ENCODE measurements around the gene RNF148. TPM values are rescaled to one million over a fixed set of nuclear protein-coding genes. Genes with fewer than 3 reads are reported as not detected.

Gene RNF148
- total and polyA plus RNA-seq, 4 donors, result 0.09 to 3.5 (median 0.09) TPM; not detected in 1

DNA sequence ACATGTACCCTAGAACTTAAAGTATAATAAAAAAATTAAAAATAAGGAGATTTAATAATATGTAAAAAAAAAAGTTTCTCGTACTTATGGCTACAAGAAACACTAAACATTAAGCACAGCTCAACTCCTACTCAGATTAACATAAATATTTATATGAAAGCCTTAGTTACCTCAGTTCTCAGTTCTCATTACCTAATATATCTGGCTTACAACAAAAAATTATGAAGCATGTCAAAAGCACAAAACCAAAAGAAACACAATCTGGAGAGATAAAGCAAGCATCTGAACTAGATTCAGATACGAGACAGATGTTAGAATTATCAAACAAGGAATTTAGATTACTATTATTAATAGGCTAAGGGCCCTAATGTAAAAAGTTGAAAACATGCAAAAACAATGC is 43.9 kb downstream of the RNF148 start:
- H3K9ac ChIP-seq (ENCODE audit: low read depth in 1 of 2, low read length in 2 of 2), result no peak overlapping the region
- no peak for DNase-seq (ENCODE audit: low spot score)
- no peaks in the 10 kb centered on the region for H3K27me3 ChIP-seq (ENCODE audit: control insufficient read depth in 4 of 4, insufficient read depth in 4 of 4, low read length in 3 of 4)
- H3K4me3 ChIP-seq (ENCODE audit: low read depth in 1 of 3, low read length in 3 of 3), result no peak overlapping the region
- no peak overlapping the region for H3K27ac ChIP-seq (ENCODE audit: low read depth in 1 of 2, low read length in 2 of 2)
- 89% methylated on average over 2 of the region's 2 CpGs for WGBS
- H3K4me1 ChIP-seq (ENCODE audit: control insufficient read depth in 4 of 4, insufficient read depth in 4 of 4, low read length in 3 of 4), result no peaks in the 10 kb centered on the region
- no peaks in the 10 kb centered on the region for H3K36me3 ChIP-seq (ENCODE audit: control insufficient read depth in 4 of 4, insufficient read depth in 3 of 4, low read depth in 1 of 4, low read length in 3 of 4)
- no peaks in the 10 kb centered on the region for H3K9me3 ChIP-seq (ENCODE audit: control insufficient read depth in 4 of 4, low read length in 3 of 4)
- TF ChIP-seq RAD21 (IDR thresholded peaks at IDR 0.05) (no peak), TAF1 (conservative IDR thresholded peaks at IDR 0.05) (no peak), JUND (IDR thresholded peaks at IDR 0.05) (no peak), FOXA1 (IDR thresholded peaks at IDR 0.05) (no peak), EGR1 (IDR thresholded peaks at IDR 0.05; ENCODE audit: low read depth in 2 of 2) (no peak), SP1 (IDR thresholded peaks at IDR 0.05) (no peak), RXRA (IDR thresholded peaks at IDR 0.05) (no peak), NR2F2 (IDR thresholded peaks at IDR 0.05) (no peak), FOXA2 (IDR thresholded peaks at IDR 0.05) (no peak), YY1 (IDR thresholded peaks at IDR 0.05) (no peak), GABPA (IDR thresholded peaks at IDR 0.05 in 1 of 2, conservative IDR thresholded peaks at IDR 0.05 in 1 of 2) (no peak), HNF4G (IDR thresholded peaks at IDR 0.05) (no peak)
- TF ChIP-seq, protein P1, sequence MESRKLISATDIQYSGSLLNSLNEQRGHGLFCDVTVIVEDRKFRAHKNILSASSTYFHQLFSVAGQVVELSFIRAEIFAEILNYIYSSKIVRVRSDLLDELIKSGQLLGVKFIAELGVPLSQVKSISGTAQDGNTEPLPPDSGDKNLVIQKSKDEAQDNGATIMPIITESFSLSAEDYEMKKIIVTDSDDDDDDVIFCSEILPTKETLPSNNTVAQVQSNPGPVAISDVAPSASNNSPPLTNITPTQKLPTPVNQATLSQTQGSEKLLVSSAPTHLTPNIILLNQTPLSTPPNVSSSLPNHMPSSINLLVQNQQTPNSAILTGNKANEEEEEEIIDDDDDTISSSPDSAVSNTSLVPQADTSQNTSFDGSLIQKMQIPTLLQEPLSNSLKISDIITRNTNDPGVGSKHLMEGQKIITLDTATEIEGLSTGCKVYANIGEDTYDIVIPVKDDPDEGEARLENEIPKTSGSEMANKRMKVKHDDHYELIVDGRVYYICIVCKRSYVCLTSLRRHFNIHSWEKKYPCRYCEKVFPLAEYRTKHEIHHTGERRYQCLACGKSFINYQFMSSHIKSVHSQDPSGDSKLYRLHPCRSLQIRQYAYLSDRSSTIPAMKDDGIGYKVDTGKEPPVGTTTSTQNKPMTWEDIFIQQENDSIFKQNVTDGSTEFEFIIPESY (IDR thresholded peaks at IDR 0.05), result no peak
- TF ChIP-seq, protein P2, sequence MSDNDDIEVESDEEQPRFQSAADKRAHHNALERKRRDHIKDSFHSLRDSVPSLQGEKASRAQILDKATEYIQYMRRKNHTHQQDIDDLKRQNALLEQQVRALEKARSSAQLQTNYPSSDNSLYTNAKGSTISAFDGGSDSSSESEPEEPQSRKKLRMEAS (IDR thresholded peaks at IDR 0.05), result no peak
- TF ChIP-seq, protein P3, sequence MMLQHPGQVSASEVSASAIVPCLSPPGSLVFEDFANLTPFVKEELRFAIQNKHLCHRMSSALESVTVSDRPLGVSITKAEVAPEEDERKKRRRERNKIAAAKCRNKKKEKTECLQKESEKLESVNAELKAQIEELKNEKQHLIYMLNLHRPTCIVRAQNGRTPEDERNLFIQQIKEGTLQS (IDR thresholded peaks at IDR 0.05), result no peak
- TF ChIP-seq, protein P4, sequence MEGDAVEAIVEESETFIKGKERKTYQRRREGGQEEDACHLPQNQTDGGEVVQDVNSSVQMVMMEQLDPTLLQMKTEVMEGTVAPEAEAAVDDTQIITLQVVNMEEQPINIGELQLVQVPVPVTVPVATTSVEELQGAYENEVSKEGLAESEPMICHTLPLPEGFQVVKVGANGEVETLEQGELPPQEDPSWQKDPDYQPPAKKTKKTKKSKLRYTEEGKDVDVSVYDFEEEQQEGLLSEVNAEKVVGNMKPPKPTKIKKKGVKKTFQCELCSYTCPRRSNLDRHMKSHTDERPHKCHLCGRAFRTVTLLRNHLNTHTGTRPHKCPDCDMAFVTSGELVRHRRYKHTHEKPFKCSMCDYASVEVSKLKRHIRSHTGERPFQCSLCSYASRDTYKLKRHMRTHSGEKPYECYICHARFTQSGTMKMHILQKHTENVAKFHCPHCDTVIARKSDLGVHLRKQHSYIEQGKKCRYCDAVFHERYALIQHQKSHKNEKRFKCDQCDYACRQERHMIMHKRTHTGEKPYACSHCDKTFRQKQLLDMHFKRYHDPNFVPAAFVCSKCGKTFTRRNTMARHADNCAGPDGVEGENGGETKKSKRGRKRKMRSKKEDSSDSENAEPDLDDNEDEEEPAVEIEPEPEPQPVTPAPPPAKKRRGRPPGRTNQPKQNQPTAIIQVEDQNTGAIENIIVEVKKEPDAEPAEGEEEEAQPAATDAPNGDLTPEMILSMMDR (IDR thresholded peaks at IDR 0.05; ENCODE audit: low read depth, low read length, missing input control), result no peak
- TF ChIP-seq, protein P5, sequence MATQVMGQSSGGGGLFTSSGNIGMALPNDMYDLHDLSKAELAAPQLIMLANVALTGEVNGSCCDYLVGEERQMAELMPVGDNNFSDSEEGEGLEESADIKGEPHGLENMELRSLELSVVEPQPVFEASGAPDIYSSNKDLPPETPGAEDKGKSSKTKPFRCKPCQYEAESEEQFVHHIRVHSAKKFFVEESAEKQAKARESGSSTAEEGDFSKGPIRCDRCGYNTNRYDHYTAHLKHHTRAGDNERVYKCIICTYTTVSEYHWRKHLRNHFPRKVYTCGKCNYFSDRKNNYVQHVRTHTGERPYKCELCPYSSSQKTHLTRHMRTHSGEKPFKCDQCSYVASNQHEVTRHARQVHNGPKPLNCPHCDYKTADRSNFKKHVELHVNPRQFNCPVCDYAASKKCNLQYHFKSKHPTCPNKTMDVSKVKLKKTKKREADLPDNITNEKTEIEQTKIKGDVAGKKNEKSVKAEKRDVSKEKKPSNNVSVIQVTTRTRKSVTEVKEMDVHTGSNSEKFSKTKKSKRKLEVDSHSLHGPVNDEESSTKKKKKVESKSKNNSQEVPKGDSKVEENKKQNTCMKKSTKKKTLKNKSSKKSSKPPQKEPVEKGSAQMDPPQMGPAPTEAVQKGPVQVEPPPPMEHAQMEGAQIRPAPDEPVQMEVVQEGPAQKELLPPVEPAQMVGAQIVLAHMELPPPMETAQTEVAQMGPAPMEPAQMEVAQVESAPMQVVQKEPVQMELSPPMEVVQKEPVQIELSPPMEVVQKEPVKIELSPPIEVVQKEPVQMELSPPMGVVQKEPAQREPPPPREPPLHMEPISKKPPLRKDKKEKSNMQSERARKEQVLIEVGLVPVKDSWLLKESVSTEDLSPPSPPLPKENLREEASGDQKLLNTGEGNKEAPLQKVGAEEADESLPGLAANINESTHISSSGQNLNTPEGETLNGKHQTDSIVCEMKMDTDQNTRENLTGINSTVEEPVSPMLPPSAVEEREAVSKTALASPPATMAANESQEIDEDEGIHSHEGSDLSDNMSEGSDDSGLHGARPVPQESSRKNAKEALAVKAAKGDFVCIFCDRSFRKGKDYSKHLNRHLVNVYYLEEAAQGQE (IDR thresholded peaks at IDR 0.05), result no peak

DNA sequence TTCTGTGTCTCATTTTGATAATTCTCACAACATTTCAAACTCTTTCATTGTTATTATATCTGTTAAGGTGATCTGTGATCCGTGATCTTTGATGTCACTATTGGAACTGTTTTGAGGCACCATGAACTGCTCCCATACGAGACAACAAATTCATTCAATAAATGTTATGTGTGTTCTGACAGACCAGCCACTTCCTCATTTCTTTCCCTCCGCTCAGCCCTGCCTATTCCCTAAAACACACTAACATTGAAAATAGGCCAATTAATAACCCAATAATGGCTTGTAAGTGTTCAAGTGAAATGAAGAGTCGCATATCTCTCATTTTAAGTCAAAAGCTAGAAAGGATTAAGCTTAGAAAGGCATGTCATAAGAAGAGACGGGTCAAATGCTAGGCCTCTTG is 49.0 kb downstream of the RNF148 start:
- H3K4me1 ChIP-seq (ENCODE audit: control insufficient read depth in 4 of 4, insufficient read depth in 4 of 4, low read length in 3 of 4), result no peaks in the 10 kb centered on the region
- WGBS, result 93% methylated on average over 5 of the region's 5 CpGs
- no peak for DNase-seq (ENCODE audit: low spot score)
- H3K27me3 ChIP-seq (ENCODE audit: control insufficient read depth in 4 of 4, insufficient read depth in 4 of 4, low read length in 3 of 4), result no peaks in the 10 kb centered on the region
- H3K9me3 ChIP-seq (ENCODE audit: control insufficient read depth in 4 of 4, low read length in 3 of 4), result no peaks in the 10 kb centered on the region
- no peak overlapping the region for H3K9ac ChIP-seq (ENCODE audit: low read depth in 1 of 2, low read length in 2 of 2)
- H3K27ac ChIP-seq (ENCODE audit: low read depth in 1 of 2, low read length in 2 of 2), result no peak overlapping the region
- no peaks in the 10 kb centered on the region for H3K36me3 ChIP-seq (ENCODE audit: control insufficient read depth in 4 of 4, insufficient read depth in 3 of 4, low read depth in 1 of 4, low read length in 3 of 4)
- H3K4me3 ChIP-seq (ENCODE audit: low read depth in 1 of 3, low read length in 3 of 3), result no peak overlapping the region
- TF ChIP-seq, protein P5 (IDR thresholded peaks at IDR 0.05), result no peak
- TF ChIP-seq, protein P4 (IDR thresholded peaks at IDR 0.05; ENCODE audit: low read depth, low read length, missing input control), result no peak
- TF ChIP-seq, protein P1 (IDR thresholded peaks at IDR 0.05), result no peak
- TF ChIP-seq RAD21 (IDR thresholded peaks at IDR 0.05), result no peak

All from liver (tissue), 9 donors.